Erythroblast (primary cell): ENCODE results near the gene TRPT1.

Source experiments
- GATA1 ChIP-seq: IDR thresholded peaks from 2 replicates; pipeline ENCODE4 v1.6.1; 2011; ENCODE audit warnings: low read depth, mild to moderate bottlenecking, control low read depth, low read length, moderate library complexity
- POLR2A ChIP-seq: IDR thresholded peaks from 2 replicates; pipeline ENCODE4 v1.6.1; 2011; ENCODE audit warnings: mild to moderate bottlenecking, low read length

- TF ChIP-seq POLR2A = no peak
- TF ChIP-seq GATA1 = no peak
These were observed 5.2 kb downstream of the TRPT1 start for GRCh38 chr11:64220798-64221197.
